ENCODE results near the gene OR1F1.

Gene OR1F1

DNA sequence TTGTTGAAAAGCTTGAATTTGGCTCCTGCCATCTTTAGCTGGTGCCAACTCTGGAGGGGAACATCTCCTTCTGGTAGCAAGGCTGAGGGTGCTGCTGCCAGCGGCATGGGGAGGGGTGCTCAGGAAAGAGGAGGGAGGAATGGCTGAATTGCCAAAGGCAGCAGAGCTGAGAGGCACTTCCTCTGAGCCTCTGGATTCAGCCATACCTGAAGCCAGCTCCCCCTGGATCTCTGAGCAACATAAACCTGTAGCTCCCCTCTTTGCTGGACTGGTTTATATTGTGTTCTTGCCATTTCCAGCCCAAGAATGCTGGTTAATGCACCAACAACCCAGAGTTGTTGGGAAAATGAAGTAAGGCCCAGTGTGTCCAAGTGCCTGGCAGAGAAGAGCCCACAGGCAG lies 61.0 kb downstream of the OR1F1 start:
- DNase-seq (ENCODE audit: low read depth in 2 of 2), result no peak

DNA sequence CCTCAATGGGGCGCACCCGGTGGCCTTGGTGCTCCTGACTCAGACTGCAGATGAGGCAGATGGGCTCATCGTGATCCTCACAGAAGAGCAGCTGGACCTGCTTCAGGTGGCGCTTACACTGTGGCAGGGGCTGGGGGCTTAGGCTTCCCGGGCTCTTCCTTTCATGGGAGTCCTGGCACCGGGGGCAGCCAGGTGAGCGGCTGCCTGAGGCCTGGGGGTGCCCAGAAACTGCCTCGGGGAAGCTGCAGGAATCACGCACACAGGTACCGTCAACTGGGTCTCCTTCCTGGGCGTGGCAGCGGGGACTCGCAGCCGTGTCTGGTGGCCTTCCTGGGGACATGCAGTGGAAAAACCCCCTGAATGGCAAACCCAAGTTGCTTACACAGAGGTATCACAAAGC lies 61.4 kb downstream of the OR1F1 start:
- no peak for DNase-seq (ENCODE audit: low read depth in 2 of 2)

DNA sequence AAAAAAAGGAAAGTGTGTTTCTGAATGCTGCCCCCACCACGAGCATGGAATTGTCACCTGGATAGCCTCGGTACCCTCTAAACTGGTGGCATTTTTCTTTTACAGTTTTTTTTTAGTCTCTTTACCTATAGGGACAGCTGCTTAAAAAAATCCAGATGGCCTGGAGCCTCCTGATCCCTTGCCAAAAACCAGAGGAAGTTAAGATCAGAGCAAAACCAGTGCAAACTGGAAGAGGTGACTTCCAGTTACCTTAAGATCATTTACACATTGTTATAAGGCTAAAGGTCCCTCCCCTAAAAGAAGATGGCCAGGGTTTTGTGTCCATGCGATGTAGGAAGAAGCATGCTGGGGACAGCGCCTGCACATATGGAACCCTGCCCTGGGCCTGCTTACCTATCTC lies 65.0 kb downstream of the OR1F1 start:
- no peak for DNase-seq (ENCODE audit: low read depth in 2 of 2)

DNA sequence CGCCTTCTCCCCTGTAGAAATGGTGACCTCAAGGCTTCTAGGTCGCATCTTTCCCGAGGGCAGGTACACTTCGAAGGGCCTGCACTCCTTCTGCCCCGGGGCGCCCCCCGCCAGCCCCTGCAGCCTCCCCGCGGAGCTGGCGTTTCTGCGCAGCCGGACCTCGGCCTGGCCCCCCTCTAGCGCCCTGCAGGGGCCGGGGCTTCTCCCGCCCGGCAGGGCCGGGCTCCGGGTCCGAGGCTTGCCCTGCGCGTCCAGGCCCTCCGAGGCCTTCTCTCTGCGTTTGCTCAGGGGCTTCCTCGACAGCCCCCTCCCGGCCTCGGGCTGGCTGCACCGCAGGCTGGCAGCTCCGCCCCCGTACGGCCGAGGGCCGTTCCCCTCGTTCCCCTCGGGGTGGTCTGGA lies 66.3 kb downstream of the OR1F1 start:
- DNase-seq (ENCODE audit: low read depth in 2 of 2), result no peak

All from fibroblast of skin of left quadriceps (primary cell).